HG02981 (cell line): ENCODE measurements around the gene ATAD1.
"Not testable (repeated sequence)": the region's sequence is repeated elsewhere in the genome, so short reads cannot be mapped to it uniquely, and the experiment has no call there.

Experiments
- ATAC-seq: cut with Tn5 transposase; IDR thresholded peaks from one replicate; pipeline ENCODE4 v1.9.1; 2021; ENCODE audit warnings: mild to moderate bottlenecking, moderate library complexity; ENCODE audit not compliant: unreplicated experiment

Gene ATAD1

DNA sequence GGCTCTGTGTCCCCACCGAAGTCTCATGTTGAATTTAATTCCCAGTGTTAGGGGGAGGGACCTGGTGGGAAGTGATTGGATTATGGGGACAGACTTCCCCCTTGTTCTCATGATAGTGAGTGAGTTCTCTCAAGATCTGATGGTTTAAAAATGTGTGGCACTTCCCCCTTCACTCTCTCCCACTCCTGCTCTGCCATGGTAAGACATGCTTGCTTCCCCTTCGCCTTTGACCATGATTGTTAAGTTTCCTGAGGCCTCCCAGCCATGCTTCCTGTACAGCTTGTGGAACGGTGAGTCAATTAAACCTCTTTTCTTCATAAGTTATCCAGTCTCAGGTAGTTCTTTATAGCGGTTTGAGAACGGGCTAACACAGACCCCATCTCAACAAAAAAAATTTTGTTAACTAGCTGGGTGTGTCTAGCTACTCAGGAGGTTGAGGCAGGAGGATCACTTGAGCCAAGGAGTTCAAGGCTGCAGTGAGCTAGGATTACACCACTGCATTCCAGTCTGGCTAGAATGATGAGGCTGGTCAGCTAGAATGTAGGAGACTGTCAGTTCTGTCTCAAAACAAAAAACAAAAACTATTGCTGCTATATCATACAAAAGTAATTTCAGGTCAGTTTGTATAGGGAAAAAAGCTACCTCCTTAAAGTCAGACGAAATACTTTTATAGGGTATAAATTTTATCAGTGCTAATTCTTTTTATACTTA lies 57.7 kb downstream of the ATAD1 start:
- no peak for ATAC-seq

DNA sequence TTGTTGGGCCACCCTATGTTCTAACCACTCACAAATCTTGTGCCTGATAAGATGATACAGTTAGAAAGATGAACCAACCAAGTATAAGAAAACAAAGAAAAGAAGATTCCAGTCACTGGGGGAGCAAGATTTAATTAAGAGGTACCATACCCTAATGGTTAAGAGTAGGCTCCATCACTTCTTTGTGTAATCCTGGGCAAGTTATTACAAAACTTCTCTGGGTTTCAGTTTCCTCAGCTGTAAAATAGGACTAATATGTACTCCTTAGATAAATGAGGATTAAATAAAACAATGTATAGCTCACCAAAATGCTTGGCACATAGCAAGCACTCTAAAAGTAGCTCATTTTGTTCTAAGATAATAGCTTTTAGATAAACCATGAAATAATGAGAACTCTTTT lies 58.5 kb downstream of the ATAD1 start:
- no peak for ATAC-seq

DNA sequence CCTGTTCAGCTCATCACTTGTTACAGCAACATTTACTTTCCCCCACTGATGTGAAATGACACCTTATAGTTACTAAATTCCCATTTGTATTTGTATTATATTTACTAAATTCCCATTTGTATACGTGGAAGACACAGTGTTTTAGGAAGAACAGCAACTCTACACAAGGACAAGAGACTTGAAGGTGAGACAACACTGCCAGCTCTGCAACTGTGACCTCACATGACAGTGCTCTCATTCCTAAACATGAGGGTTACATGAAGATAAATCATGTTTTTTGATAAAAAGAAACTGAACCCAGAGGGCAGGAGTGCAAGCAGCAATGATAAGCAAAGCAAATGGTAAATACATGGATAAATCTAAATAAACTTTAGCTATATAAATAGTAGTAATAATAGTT lies 60.3 kb downstream of the ATAD1 start:
- no peak for ATAC-seq

DNA sequence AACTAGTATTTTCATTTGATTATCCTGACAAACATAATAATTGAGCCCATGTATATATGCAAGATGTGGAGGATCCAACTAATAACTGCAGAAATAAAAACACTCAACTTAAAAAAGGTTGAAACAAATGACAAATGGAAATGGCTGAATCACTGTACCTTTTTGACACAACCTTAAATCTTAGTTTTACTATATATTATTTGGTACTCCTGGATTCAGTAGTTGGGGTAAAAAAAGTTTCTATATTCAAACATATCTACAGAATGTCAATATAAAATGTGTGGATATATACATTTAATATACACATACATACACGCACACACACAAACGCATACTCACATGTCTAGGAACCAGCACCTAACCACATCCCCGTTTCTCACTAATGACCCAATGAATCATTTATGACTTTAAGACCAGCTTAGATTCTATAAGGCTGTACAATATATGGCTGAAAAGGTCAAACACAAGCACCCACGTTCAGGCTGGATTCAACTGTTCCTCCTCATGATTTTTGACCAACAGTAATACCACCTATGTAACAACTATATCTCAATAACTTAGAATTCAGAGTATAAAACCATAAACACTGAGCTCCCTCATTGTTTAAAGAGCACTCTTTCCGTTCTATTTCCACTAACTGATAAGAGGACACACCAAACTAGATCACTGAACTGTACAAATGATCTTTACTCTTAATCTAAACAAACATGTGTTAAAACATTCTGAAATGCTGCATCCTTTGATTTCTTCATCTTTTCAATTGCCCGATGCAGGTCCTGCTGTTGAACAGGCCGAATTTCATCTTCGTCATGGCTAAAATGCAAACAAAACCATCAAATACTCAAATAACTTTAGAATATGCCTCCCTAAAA lies 63.8 kb downstream of the ATAD1 start:
- ATAC-seq: no peak

DNA sequence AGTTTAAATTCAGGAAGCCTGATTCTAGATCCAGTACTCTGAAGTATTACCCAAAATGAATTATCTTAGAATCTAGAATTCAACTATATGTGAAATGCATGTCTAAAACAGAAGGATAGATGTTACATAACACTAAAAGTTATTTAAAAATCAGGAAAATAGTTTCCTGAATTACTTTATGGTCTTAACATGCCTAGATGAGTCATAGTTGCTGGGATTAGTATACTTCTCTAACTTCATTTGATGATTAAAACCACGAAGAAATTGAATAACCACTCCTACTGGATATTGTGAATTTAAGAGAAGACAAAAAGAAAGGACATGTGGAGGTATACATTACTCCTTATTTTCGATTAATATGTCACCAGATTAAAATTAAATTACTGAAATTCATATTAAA lies 65.5 kb downstream of the ATAD1 start:
- ATAC-seq: no peak

DNA sequence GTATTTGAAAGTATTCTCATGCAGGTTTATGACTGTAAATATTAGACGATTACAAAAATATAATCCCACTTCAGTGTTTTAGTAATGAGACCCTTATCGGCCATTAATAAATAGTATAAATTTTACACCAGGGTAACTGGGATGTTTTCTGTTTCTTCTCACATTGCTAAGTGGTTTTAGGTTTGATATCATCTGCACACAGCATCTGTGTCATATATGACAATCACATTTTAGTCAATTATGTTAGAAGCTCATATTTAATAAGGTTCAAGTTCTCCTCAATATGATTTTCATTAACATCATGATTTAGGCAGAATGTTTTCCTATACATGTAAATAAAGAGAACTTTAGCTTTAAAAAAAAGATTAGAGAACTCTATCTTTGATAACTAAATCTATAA lies 66.8 kb downstream of the ATAD1 start:
- no peak for ATAC-seq

DNA sequence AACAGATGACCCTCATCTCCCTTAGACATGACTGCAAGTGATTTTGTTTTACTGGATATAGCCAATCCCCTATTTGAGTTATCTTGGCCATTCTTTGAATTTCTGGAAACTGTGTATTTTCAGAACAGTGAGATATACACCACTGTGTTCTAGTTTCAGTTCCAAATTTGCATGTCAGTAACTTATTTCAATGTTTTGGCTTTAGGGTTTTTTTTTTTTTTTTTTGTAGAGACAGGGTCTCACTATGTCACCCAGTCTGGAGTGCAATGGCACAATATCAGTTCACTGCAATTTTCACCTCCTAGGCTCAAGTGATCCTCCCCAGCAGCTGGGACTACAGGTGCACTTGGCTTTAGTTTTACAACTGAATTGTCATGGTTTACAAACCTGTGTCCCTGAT lies 67.2 kb downstream of the ATAD1 start:
- ATAC-seq: peak; percentile 69

DNA sequence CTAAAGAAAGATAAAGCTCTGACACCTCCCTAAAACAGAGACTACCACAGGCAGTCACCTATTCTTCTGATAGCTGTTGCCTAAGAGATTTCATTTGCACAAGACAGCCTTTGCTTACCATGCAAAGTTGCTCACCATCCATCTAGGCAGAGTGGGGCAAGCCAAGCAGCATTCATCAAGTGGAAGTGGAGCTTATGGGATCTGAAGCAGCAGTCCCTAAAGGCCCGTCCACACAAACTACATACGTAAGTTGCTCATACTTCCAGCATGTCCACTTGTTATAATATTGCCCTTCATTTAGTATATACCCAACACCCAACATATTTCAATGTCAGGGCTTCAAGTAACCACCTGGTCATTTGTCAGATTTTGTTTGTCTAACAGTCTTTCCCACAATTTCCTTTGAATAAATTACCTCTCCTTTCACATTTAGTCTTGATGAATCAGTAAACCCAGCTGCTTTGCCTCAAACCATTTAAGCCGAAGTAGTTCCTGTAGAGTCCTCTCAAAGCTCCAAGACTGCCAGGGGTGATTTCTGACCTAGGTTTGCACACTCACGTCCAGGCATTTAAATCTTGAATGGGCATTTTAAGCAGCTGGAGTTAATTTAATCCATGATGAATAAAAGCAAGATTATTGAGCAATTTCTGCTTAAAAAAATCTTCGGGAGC lies 67.9 kb downstream of the ATAD1 start:
- ATAC-seq: no peak

DNA sequence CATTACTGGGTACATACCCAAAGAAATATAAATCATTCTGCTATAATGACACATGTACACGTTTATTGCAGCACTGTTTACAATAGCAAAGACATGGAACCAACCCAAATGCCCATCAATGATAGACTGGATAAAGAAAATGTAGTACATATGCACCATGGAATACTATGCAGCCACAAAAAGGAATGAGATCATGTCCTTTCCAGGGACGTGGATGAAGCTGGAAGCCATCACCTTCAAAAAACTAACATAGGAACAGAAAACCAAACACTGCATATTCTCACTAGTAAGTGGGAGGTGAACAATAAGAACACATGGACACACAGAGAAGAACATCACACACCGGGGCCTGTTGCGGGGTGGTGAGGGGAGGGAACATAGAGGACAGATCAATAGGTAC lies 69.8 kb downstream of the ATAD1 start:
- not testable (repeated sequence) for ATAC-seq

DNA sequence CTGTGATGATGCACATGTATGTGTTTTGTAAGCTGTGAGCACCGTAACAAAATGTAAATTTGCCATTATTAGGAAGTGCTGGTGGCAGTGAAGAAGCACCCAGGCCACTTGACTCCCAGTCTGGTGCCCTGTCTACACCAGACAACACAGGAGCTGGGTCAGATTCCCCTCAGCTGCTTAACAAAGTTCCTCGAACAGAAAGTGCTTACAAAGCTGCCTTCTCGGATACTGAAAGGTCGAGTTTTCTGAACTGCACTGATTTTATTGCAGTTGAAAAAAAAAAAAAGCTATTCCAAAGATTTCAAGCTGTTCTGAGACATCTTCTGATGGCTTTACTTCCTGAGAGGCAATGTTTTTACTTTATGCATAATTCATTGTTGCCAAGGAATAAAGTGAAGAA lies 71.1 kb downstream of the ATAD1 start:
- ATAC-seq: no peak

DNA sequence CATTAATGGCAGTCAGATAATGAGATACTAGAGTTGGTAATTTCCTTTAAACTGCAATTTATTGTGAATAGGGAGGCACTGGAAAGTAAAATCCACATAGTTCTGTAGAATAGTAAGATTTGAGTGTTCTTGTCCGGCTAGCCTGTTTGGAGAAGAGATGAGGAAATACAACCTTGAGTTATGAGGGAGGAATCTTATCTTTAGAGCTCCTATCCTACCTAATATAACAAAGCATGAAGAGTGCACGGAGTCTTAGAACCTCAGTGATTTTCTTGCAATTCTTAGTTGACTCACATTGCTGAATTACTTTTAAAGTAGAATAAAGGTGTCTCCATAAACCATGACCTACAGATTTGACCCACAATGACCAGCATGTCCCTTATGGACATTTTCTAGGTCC lies 73.4 kb downstream of the ATAD1 start:
- no peak for ATAC-seq

DNA sequence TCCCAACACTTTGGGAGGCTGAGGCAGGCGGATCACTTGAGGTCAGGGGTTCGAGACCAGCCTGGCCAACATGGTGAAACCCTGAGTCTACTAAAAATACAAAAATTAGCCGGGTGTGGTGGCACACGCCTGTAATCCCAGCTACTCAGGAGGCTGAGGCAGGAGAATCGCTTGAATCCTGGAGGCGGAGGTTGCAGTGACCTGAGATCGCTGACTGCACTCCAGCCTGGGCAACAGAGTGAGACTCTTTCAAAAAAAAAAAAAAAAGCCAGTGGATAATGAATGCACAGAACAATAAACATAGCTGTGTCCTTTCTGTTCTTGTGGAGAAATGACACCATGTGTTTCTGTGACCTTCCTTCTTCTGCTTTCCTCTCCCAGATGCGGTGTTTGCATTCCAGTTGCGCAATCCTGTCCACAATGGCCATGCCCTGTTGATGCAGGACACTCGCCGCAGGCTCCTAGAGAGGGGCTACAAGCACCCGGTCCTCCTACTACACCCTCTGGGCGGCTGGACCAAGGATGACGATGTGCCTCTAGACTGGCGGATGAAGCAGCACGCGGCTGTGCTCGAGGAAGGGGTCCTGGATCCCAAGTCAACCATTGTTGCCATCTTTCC lies 74.9 kb downstream of the ATAD1 start:
- not testable (repeated sequence) for ATAC-seq

DNA sequence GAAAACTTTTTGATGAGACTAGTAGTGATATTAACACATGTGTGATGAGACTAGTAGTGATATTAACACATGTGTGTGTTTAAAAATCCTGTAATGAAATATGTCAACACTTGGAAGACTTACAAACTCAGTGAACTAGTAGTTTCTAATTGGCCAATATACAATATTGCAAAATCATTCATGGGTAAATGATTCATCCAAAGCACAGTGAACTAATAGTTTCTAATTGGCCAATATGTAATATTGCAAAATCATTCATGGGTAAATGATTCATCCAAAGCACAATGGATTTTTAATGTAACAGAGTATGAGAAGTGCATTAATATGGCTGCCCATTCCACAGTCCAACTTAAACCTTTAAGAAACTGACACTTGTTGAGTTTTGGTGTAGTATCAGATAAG lies 77.8 kb downstream of the ATAD1 start:
- no peak for ATAC-seq

DNA sequence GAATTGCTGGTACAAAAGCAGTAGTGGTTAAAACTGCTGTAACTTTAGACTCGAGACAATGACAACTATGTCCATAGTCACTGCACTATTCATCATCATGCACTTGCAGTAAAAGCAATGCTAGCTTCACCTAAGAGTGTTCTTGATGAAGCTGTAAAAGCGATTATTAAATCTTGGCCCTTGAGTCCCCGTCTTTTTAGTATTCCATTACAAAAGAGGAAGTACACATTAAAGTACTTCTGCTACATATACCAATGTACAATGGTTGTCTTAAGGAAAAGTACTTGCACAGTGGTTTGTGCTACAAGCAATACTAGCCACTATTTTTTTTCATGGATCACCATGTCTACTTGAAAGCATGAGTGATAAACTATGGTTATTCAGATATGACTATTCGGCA lies 78.3 kb downstream of the ATAD1 start:
- ATAC-seq: no peak

DNA sequence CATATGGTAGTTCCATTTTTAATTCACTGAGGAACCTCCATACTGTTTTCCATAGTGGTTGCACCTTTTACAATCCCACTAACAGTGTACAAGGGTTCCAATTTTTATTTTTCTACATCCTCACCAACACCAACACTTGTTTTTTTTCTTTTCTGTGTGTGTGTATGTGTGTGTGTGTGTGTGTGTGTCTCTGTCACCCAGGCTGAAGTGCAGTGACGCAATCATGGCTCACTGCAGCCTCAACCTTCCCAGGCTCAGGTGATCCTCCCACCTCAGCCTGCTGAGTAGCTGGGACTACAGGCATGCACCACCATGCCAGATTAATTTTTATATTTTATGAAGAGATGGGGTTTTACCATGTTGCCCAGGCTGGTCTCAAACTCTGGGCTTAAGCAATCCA lies 79.8 kb downstream of the ATAD1 start:
- ATAC-seq: not testable (repeated sequence)

DNA sequence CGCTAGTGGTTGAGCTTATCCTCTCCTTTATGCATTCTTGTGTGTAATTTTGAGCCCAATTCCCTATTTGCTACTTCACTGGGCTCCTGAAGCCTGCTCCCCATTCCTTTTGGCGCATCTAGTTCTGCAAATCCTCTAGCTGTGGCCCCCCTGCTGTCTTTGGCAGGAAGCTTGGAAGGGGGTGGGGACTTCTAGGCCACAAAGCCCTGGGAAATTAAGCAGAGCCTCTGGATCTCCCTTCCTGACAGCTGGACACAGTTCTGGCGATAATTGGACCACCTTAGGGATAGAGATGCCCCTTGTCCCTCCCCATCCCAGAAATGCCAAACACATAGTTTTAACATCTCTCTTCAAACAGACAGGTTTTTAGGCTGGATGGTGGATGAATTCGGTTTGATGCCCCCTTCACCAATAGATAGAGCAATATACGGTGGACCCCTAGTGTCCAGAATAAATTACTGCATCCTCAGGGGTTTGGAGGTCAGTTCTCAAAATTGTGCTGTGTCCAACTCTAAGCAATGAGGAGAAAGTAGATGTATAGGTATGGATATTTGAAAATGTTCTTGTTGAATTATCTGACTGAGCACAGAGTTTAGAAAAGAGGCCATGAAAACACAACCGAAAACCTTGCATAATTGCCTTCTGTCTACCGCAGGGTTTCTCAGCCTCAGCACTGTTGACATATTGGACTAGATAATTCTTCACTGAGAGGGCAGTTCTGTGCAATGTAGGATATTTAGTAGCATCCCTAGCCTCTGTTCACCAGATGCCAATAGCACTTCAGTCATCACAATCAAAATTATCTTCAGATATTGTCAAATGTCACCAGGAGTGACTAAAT lies 82.8 kb downstream of the ATAD1 start:
- no peak for ATAC-seq

DNA sequence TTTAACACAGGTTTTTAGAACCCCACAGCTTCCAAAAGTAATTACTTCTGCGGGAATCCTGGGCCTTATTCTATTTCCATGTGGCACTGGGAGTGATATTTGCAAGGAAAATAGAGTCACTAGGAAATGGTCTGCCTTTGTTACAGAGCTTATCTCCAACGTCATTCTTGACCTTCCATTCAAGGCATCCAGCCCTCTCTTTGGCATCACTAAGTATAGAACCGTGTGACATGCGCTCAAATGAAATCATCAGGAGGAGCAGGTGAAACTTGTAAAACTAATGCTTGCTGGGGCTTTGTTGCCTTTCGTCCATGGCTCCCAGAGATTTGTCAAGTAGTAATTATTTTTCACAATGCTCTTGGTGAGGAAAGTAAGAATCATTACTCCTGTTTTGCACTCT lies 84.9 kb downstream of the ATAD1 start:
- ATAC-seq: no peak

DNA sequence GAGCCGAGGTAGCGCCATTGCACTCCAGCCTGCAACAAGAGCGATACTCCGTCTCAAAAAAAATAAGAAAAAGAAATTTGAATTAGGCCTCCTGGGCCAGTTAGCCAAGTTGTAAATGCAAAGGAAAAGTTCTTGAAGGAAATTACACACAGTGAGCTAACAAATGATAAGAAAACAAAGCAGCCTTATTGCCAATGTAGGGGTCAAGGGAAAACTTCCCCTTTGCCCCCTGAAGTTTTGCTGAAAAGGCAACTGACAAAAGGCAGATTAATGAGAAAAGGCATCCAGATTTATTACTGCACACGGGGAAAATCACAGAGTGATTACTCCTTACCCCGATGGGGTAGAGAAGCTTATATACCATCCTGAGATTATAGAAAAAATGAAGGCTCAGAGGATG lies 88.1 kb downstream of the ATAD1 start:
- ATAC-seq: no peak

DNA sequence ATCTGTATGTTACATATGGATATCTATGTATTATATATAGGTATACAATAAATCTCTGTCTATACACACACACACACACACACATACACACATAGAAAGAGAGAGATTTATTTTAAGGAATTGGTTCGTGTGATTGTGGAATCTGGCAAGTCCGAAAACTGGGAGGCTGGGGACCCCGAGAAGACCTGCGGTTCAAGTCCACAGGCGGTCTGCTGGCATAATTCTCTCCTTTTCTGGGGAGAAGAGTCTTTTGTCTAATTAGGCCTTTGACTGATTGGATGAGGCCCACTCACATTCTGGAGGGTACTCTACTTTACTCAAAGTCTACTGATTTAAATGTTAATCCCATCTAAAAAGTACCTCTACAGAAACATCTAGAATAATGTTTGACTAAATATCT lies 93.2 kb downstream of the ATAD1 start:
- ATAC-seq: no peak

DNA sequence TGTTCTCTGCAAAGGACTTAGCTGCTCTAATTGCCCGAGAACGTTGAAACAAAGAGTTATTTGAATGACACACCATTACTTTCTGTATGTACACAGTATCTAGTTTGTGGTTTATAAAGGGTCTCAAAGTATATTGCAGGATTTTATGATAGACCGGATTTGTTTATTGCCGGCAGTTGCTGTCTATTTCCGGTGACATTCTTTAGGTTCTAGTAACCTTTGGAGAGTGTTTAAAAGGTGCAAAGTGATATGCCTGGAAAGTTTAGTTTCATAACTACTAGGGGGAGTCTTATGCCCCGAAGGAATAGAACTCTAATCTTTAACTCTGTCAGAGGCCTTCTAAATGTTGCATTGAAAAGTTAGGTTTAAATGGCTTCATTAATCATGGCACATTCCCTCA lies 94.5 kb downstream of the ATAD1 start:
- no peak for ATAC-seq

DNA sequence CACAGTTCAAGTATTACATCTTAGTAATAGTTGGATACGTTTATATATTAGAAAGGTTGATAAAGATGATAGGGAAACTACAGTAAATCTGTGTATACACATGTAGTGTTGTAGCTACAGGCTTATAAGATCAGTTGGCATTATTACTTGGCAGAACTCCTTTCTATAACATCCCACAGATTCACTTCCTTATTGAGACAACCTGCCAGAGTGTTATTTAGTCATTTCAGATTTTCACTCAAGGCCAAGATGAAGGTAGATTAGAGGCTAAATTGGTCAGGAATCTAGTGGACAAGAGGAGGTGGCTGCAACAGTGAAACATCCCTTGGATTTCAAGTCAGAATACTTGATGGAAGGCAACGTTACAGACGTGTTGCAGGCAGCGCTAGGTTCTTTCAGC lies 95.3 kb downstream of the ATAD1 start:
- ATAC-seq: no peak
